Measurements from ENCODE around the gene ZNF407.

DNA sequence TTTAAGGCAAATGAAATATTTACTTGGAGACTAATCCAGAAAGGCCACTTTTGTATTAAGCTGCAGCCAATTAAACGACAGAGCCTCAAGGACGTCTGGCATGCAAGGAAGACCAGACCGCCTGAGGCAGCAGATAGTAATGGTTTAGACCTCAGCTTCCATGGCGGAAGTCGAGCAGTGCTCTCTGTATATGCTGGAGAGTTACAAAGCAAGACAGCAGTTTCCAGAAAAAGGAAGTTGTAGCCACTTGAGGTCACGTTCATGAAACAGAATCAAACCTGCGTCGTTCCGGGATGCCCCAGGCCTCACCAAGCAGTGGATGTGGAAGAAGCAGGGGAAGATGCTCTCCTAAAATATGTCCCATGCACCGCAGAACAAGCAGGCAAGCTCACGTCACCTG is 469.3 kb downstream of the ZNF407 start:
- no peak for TF ChIP-seq ISL1 (CRISPR knock-in tag; IDR thresholded peaks at IDR 0.05)
- TF ChIP-seq BACH2 (CRISPR knock-in tag; IDR thresholded peaks at IDR 0.05; ENCODE audit: borderline replicate concordance): no peak
- no peak for TF ChIP-seq RARB (CRISPR knock-in tag; IDR thresholded peaks at IDR 0.05)
- TF ChIP-seq ZNF70 (CRISPR knock-in tag; IDR thresholded peaks at IDR 0.05): no peak
- TF ChIP-seq, protein P1, sequence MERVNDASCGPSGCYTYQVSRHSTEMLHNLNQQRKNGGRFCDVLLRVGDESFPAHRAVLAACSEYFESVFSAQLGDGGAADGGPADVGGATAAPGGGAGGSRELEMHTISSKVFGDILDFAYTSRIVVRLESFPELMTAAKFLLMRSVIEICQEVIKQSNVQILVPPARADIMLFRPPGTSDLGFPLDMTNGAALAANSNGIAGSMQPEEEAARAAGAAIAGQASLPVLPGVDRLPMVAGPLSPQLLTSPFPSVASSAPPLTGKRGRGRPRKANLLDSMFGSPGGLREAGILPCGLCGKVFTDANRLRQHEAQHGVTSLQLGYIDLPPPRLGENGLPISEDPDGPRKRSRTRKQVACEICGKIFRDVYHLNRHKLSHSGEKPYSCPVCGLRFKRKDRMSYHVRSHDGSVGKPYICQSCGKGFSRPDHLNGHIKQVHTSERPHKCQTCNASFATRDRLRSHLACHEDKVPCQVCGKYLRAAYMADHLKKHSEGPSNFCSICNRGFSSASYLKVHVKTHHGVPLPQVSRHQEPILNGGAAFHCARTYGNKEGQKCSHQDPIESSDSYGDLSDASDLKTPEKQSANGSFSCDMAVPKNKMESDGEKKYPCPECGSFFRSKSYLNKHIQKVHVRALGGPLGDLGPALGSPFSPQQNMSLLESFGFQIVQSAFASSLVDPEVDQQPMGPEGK (CRISPR knock-in tag; IDR thresholded peaks at IDR 0.05; ENCODE audit: borderline replicate concordance): no peak
- TF ChIP-seq, protein P2, sequence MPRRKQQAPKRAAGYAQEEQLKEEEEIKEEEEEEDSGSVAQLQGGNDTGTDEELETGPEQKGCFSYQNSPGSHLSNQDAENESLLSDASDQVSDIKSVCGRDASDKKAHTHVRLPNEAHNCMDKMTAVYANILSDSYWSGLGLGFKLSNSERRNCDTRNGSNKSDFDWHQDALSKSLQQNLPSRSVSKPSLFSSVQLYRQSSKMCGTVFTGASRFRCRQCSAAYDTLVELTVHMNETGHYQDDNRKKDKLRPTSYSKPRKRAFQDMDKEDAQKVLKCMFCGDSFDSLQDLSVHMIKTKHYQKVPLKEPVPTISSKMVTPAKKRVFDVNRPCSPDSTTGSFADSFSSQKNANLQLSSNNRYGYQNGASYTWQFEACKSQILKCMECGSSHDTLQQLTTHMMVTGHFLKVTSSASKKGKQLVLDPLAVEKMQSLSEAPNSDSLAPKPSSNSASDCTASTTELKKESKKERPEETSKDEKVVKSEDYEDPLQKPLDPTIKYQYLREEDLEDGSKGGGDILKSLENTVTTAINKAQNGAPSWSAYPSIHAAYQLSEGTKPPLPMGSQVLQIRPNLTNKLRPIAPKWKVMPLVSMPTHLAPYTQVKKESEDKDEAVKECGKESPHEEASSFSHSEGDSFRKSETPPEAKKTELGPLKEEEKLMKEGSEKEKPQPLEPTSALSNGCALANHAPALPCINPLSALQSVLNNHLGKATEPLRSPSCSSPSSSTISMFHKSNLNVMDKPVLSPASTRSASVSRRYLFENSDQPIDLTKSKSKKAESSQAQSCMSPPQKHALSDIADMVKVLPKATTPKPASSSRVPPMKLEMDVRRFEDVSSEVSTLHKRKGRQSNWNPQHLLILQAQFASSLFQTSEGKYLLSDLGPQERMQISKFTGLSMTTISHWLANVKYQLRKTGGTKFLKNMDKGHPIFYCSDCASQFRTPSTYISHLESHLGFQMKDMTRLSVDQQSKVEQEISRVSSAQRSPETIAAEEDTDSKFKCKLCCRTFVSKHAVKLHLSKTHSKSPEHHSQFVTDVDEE (CRISPR knock-in tag; IDR thresholded peaks at IDR 0.05): no peak
- TF ChIP-seq ARNTL (CRISPR knock-in tag; IDR thresholded peaks at IDR 0.05; ENCODE audit: borderline replicate concordance, low read depth): no peak
- TF ChIP-seq CSDC2 (CRISPR knock-in tag; IDR thresholded peaks at IDR 0.05): no peak
- TF ChIP-seq OSR1 (CRISPR knock-in tag; IDR thresholded peaks at IDR 0.05): no peak
- no peak for TF ChIP-seq ZFP30 (CRISPR knock-in tag; IDR thresholded peaks at IDR 0.05)
- no peak for TF ChIP-seq ESRRG (CRISPR knock-in tag; IDR thresholded peaks at IDR 0.05)
- TF ChIP-seq PPARA (CRISPR knock-in tag; IDR thresholded peaks at IDR 0.05; ENCODE audit: borderline replicate concordance): no peak
- TF ChIP-seq, protein P3, sequence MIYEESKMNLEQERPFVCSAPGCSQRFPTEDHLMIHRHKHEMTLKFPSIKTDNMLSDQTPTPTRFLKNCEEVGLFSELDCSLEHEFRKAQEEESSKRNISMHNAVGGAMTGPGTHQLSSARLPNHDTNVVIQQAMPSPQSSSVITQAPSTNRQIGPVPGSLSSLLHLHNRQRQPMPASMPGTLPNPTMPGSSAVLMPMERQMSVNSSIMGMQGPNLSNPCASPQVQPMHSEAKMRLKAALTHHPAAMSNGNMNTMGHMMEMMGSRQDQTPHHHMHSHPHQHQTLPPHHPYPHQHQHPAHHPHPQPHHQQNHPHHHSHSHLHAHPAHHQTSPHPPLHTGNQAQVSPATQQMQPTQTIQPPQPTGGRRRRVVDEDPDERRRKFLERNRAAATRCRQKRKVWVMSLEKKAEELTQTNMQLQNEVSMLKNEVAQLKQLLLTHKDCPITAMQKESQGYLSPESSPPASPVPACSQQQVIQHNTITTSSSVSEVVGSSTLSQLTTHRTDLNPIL (CRISPR knock-in tag; IDR thresholded peaks at IDR 0.05; ENCODE audit: low read depth): no peak
